ENCODE data around the gene DNM2.

GRCh38 chr19:10685210-10685609, 32.7 kb upstream of the DNM2 start:
- TF ChIP-seq, protein P1, sequence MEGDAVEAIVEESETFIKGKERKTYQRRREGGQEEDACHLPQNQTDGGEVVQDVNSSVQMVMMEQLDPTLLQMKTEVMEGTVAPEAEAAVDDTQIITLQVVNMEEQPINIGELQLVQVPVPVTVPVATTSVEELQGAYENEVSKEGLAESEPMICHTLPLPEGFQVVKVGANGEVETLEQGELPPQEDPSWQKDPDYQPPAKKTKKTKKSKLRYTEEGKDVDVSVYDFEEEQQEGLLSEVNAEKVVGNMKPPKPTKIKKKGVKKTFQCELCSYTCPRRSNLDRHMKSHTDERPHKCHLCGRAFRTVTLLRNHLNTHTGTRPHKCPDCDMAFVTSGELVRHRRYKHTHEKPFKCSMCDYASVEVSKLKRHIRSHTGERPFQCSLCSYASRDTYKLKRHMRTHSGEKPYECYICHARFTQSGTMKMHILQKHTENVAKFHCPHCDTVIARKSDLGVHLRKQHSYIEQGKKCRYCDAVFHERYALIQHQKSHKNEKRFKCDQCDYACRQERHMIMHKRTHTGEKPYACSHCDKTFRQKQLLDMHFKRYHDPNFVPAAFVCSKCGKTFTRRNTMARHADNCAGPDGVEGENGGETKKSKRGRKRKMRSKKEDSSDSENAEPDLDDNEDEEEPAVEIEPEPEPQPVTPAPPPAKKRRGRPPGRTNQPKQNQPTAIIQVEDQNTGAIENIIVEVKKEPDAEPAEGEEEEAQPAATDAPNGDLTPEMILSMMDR (IDR thresholded peaks at IDR 0.05; ENCODE audit: insufficient read depth, low read length), result no peak
- TF ChIP-seq POLR2AphosphoS5 (IDR thresholded peaks at IDR 0.05; ENCODE audit: low read depth), result no peak
